HG03103 (cell line): ENCODE data around the gene RASEF.

Source experiments
- ATAC-seq: cut with Tn5 transposase; IDR thresholded peaks from one replicate; pipeline ENCODE4 v1.9.1; 2021; ENCODE audit warnings: low read depth; ENCODE audit not compliant: unreplicated experiment

RASEF gene

GRCh38 chr9:83015897-83016296 lies 47.0 kb downstream of the RASEF start:
- ATAC-seq = no peak

- no peak for ATAC-seq
Observed at GRCh38 chr9:83013867-83014605, 48.9 kb downstream of the RASEF start.

DNA sequence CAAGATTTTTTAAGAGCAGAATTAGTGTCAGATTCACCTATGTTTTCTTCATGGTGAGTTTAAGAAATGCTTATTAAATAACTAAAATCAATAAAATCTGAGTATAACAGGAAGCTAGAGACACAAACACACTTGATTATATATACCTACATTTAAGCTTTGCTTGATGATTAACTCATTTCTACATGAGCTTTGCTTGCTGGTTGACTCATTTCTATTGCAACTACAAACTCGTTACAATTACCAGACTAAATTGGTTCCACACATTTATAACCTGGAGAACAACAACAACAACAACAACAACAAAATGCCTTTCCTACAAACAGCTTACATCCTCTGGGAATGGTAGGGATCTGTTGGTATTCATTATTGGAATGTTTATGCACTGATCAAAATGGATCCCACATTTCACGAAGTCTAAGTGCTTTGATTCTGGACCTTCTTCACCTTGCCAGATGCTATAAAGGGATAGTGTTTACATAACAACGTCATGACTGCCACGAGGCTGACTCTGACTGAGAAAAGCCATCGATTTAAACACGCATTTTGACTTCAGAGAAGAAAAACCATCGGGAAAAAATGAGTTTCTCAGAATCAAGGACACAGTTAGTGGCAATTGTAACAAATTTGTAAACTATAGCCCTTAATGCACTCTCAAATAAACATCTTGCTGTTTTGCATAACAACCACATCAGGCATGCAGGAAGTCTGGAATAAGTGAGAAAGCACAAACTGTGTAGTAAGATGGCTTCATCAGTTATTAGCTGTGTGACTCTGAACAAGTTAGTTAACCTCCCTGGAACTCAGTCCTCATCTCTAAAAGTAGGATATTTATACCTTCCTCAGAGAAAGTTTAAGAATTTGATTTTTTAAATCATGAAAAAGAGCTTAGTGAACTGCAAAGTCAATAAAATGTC lies 49.8 kb downstream of the RASEF start:
- no peak for ATAC-seq

GRCh38 chr9:83012168-83012921 lies 50.6 kb downstream of the RASEF start:
- ATAC-seq = no peak

DNA sequence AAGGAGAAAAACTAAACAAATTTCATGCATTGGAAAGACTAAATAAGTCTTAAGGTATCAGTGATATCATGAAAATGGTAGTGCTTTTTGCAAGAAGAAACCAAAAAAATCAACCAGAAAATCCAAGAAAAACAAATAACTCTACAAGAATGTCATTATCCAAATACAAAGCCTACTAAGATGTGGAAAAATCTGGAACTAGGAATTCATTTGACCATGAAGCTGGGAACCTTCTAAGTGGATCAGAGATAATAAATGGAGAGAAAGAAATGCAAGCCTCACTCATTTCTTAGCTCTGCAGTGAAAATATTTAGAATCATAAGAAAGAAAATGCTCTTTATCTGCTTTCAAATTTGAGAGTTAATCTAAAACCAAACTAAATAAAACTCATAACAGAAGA lies 51.3 kb downstream of the RASEF start:
- no peak for ATAC-seq

DNA sequence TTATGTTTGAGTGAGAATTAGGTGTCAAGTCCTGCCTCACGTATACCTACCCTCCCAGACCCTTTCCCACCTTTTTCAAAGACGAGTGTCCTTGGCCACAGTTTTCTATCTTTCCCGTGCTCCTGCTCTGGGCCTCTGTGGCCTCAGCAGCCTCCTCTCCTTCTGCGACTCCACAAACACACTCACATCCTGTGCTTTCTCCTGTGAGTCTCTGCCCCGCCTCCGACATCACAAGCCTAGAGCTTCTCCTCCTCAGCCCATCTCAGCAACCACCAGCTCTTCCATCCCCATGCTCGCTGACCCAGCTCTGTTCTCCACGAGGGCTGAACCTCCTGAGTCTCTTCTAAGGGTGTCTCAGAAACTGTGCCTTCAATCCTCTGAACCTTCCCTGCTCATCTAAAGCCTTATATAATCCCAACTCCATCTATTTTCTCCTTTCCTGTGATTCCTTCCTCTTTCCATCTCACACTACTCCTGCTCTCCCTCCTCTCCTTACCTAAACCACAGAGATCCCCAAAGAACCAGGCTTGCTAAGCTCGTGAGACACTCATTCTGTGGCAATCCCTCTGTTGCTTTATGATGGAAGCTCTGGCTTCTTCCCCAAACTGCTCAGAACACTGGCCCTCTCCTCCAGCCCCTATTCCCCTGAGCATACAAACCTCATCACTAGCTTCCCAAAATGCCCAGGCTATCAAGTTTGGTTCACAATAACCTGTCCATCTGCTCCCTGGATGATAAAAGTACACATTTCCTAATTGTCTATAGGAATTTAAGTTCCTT lies 55.2 kb downstream of the RASEF start:
- no peak for ATAC-seq

DNA sequence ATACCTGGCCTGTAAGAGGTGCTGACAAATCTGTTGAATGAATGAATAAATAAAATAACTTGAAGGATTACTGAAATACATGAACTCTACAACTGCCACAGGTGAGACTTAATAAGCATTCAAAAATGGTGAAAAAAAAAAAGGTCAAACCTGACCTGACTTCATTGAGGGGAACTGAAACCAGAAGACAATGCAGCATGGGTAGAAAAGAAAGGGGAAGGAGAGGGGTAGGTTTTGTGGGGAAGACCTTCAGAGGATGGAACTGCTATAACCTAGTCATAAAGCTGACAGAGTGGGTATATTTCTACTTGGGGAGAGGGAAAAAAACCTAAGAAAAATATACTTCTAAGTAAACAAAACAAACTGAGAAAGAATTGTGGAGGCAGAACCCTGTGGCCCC lies 56.6 kb downstream of the RASEF start:
- ATAC-seq = peak; percentile 94

DNA sequence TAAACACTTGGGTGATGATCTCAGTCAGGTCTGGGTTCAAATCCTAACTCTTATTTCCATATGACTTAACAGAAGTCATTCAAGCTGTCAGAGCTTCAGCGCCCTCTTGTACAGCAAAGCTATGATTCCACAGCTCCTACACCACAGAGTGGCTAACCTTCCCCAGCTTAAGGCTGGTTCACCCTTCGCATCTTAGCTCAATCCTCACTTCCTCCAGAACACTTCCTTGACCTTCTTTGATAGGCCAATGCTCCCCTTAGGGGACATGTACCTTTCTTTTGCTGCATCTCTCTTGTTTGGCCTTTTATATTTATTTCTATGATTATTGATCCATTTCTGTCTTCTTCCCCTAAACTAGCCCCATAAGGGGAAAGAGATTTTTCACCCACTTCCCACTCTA lies 57.0 kb downstream of the RASEF start:
- no peak for ATAC-seq

- no peak for ATAC-seq
Observed at GRCh38 chr9:83005361-83005760, 57.6 kb downstream of the RASEF start.

DNA sequence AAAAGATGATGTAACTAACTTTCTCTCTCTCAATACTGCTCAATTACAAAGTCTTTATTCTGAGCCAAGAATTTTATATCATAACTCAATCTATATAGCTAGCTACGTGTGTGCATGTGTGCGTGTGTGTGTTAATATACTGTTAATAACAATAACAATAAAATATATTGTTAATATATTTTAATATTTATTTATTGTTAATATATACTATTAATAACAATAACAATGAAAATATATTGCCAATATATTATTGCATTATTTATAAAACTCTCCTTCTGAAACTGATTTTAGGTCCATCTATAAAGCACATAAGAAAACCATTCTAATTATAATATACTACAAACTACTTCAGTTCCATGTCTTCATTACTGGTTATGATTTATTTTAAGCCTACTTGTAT lies 60.6 kb downstream of the RASEF start:
- no peak for ATAC-seq

- ATAC-seq = no peak
Observed at GRCh38 chr9:83000765-83001164, 62.2 kb downstream of the RASEF start.

- no peak for ATAC-seq
Observed at GRCh38 chr9:82998409-82998808, 64.5 kb downstream of the RASEF start.

GRCh38 chr9:82997476-82998140 lies 65.3 kb downstream of the RASEF start:
- no peak for ATAC-seq

GRCh38 chr9:82996941-82997340 lies 66.0 kb downstream of the RASEF start:
- no peak for ATAC-seq

DNA sequence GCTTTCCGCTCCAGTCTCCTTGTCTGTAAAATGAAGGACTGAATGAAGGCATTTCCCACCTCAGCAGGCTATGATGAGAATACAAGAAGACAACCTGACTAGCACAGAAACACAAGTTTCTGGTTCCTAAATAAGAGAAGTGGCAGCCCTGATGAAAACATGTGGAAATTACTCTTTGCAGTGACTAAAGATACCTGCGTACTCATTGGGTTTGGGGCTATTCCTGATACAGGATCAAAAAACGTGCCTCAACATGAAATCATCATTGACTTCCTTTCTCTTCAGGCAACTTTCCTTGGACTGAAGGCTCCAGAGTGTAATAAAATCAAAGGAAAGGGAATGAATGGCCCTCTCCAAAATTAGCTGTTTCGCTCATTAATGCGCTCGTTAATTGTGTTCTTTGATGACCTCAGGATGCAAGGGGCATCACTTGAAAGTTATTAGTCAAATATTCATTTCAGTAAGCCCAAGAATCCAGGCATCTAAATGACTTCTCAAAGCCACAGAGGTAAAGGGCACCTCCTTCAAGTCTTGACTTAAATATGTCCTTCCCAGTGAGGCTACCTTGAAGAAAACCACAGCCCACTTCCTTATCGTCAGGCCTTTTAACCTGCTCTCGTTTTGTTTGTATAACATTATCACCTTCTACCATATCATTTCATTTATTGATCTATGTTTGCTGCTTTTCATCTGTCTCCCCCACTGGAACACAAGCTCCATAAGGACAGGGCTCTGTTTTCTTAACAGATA lies 68.9 kb downstream of the RASEF start:
- ATAC-seq = no peak

GRCh38 chr9:82991671-82992070 lies 71.3 kb downstream of the RASEF start:
- no peak for ATAC-seq

- ATAC-seq = no peak
Observed at GRCh38 chr9:82989929-82990328, 73.0 kb downstream of the RASEF start.

DNA sequence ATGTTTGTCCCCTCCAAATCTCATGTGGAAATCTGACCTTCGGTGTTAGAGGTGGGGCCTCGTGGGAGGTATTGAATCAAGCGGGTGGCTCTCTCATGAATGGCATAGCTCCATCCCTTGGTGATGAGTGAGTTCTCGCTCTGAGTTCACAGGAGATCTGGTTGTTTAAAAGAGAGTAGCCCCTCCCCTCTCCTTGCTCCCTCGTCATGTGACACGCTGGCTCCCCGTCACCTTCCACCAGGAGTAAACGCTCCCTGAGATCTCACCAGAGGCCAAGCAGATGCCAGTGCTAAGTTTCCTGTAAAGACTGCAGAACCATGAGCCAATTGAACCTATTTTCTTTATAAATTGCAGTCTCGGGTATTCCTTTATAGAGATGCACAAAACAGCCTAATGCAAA lies 74.5 kb downstream of the RASEF start:
- ATAC-seq = no peak
